BLaER1 (cell line): ENCODE results near the gene ARHGAP42.

Source experiments
- H3K27ac ChIP-seq: shearing (Covaris generic); formaldehyde crosslinking; 2 replicates; pipeline ENCODE4 v1.8.1; 2022
- H3K27me3 ChIP-seq: shearing (Covaris generic); formaldehyde crosslinking; 2 replicates; pipeline ENCODE4 v1.8.1; 2022
- H3K36me3 ChIP-seq: shearing (Covaris generic); formaldehyde crosslinking; 2 replicates; pipeline ENCODE4 v1.8.1; 2022
- H3K4me1 ChIP-seq: shearing (Covaris generic); formaldehyde crosslinking; 2 replicates; pipeline ENCODE4 v1.8.1; 2022
- H3K4me2 ChIP-seq: shearing (Covaris generic); formaldehyde crosslinking; 2 replicates; pipeline ENCODE4 v1.8.1; 2022
- H3K4me3 ChIP-seq: shearing (Covaris generic); formaldehyde crosslinking; 2 replicates; pipeline ENCODE4 v1.8.1; 2022
- H3K9ac ChIP-seq: shearing (Covaris generic); formaldehyde crosslinking; 2 replicates; pipeline ENCODE4 v1.8.1; 2022
- H3K9me3 ChIP-seq: shearing (Covaris generic); formaldehyde crosslinking; 2 replicates; pipeline ENCODE4 v1.8.1; 2022
- H4K20me1 ChIP-seq: shearing (Covaris generic); formaldehyde crosslinking; 2 replicates; pipeline ENCODE4 v1.8.1; 2022
- Cebpa-rat ChIP-seq: shearing (Covaris generic); IDR thresholded peaks from 2 replicates; pipeline ENCODE4 v1.8.1; 2022

The ARHGAP42 gene

GRCh38 chr11:100902454-100903141 is 215.5 kb downstream of the ARHGAP42 start:
- Histone ChIP-seq H3K4me2 (no peak overlapping the region), H3K27me3 (no peaks in the 10 kb centered on the region), H3K4me1 (no peaks in the 10 kb centered on the region), H4K20me1 (no peaks in the 10 kb centered on the region), H3K4me3 (no peak overlapping the region), H3K36me3 (no peaks in the 10 kb centered on the region), H3K9me3 (no peaks in the 10 kb centered on the region), H3K27ac (no peak overlapping the region), H3K9ac (no peak overlapping the region)
- TF ChIP-seq Cebpa-rat: no peak

GRCh38 chr11:100903284-100903683 is 216.2 kb downstream of the ARHGAP42 start:
- Histone ChIP-seq H3K27me3 (no peaks in the 10 kb centered on the region), H3K9me3 (no peaks in the 10 kb centered on the region), H3K27ac (no peak overlapping the region), H3K36me3 (no peaks in the 10 kb centered on the region), H3K4me1 (0 out of 2 replicates have a peak, but pooled peaks cover under 1% of the 10 kb centered on the region), H3K9ac (no peak overlapping the region), H3K4me3 (no peak overlapping the region), H4K20me1 (no peaks in the 10 kb centered on the region), H3K4me2 (no peak overlapping the region)
- TF ChIP-seq Cebpa-rat: no peak

- peaks cover 19% of the 10 kb centered on the region for H3K4me1 ChIP-seq
- no peak for TF ChIP-seq Cebpa-rat
- H3K9me3 ChIP-seq: no peaks in the 10 kb centered on the region
Measured at GRCh38 chr11:100905684-100906083, 218.6 kb downstream of the ARHGAP42 start.

GRCh38 chr11:100908746-100909145 is 221.7 kb downstream of the ARHGAP42 start:
- Histone ChIP-seq H3K27ac (no peak overlapping the region), H3K36me3 (0 out of 2 replicates have a peak, but pooled peaks cover under 1% of the 10 kb centered on the region), H3K4me1 (peaks cover 30% of the 10 kb centered on the region), H3K4me3 (no peak overlapping the region), H4K20me1 (no peaks in the 10 kb centered on the region), H3K9me3 (no peaks in the 10 kb centered on the region), H3K9ac (no peak overlapping the region), H3K27me3 (no peaks in the 10 kb centered on the region), H3K4me2 (0 out of 2 replicates have a peak overlapping the region, but pooled peaks have one; percentile 9)
- no peak for TF ChIP-seq Cebpa-rat

More at GRCh38 chr11:100905684-100906083, 218.6 kb downstream of the ARHGAP42 start:
- H3K4me3 ChIP-seq: no peak overlapping the region
- H3K4me2 ChIP-seq: no peak overlapping the region
- H3K9ac ChIP-seq: no peak overlapping the region
- H3K36me3 ChIP-seq: no peaks in the 10 kb centered on the region
- H4K20me1 ChIP-seq: no peaks in the 10 kb centered on the region
- no peak overlapping the region for H3K27ac ChIP-seq
- H3K27me3 ChIP-seq: no peaks in the 10 kb centered on the region

GRCh38 chr11:100910808-100911207 is 223.7 kb downstream of the ARHGAP42 start:
- H3K4me3 ChIP-seq: no peak overlapping the region
- H3K9me3 ChIP-seq: no peaks in the 10 kb centered on the region
- no peaks in the 10 kb centered on the region for H3K27me3 ChIP-seq
- TF ChIP-seq Cebpa-rat: no peak
- peak overlapping the region; percentile 33; the same call in 1 of the 2 replicates for H3K27ac ChIP-seq
- peaks cover 4% of the 10 kb centered on the region; the same call in 1 of the 2 replicates for H3K36me3 ChIP-seq
- no peak overlapping the region for H3K9ac ChIP-seq
- H3K4me2 ChIP-seq: peak overlapping the region; percentile 60
- no peaks in the 10 kb centered on the region for H4K20me1 ChIP-seq
- H3K4me1 ChIP-seq: peaks cover 30% of the 10 kb centered on the region

GRCh38 chr11:100914415-100915110 is 227.5 kb downstream of the ARHGAP42 start:
- TF ChIP-seq Cebpa-rat: no peak
- H3K4me1 ChIP-seq: peaks cover 17% of the 10 kb centered on the region
- no peak overlapping the region for H3K4me2 ChIP-seq
- no peak overlapping the region for H3K4me3 ChIP-seq
- no peak overlapping the region for H3K9ac ChIP-seq
- no peaks in the 10 kb centered on the region for H3K9me3 ChIP-seq
- H3K36me3 ChIP-seq: peaks cover 4% of the 10 kb centered on the region; the same call in 1 of the 2 replicates
- no peaks in the 10 kb centered on the region for H3K27me3 ChIP-seq
- H3K27ac ChIP-seq: no peak overlapping the region
- no peaks in the 10 kb centered on the region for H4K20me1 ChIP-seq

- Histone ChIP-seq H3K4me1 (no peaks in the 10 kb centered on the region), H3K4me3 (no peak overlapping the region), H4K20me1 (no peaks in the 10 kb centered on the region), H3K36me3 (peaks cover 3% of the 10 kb centered on the region; the same call in 1 of the 2 replicates), H3K4me2 (no peak overlapping the region), H3K9ac (no peak overlapping the region), H3K9me3 (no peaks in the 10 kb centered on the region), H3K27ac (no peak overlapping the region), H3K27me3 (no peaks in the 10 kb centered on the region)
- no peak for TF ChIP-seq Cebpa-rat
Measured at GRCh38 chr11:100918551-100919500, 231.7 kb downstream of the ARHGAP42 start.

- Histone ChIP-seq H3K27me3 (no peaks in the 10 kb centered on the region), H3K4me3 (no peak overlapping the region), H3K36me3 (no peaks in the 10 kb centered on the region), H3K9ac (no peak overlapping the region), H3K4me2 (no peak overlapping the region), H3K9me3 (no peaks in the 10 kb centered on the region), H4K20me1 (no peaks in the 10 kb centered on the region), H3K27ac (no peak overlapping the region), H3K4me1 (no peaks in the 10 kb centered on the region)
- no peak for TF ChIP-seq Cebpa-rat
Measured at GRCh38 chr11:100920593-100920992, 233.5 kb downstream of the ARHGAP42 start.

- no peaks in the 10 kb centered on the region for H3K36me3 ChIP-seq
- H3K27me3 ChIP-seq: no peaks in the 10 kb centered on the region
- no peaks in the 10 kb centered on the region for H4K20me1 ChIP-seq
- H3K4me1 ChIP-seq: no peaks in the 10 kb centered on the region
- H3K4me3 ChIP-seq: no peak overlapping the region
- no peaks in the 10 kb centered on the region for H3K9me3 ChIP-seq
- H3K27ac ChIP-seq: no peak overlapping the region
- no peak overlapping the region for H3K4me2 ChIP-seq
- no peak overlapping the region for H3K9ac ChIP-seq
- no peak for TF ChIP-seq Cebpa-rat
Measured at GRCh38 chr11:100922121-100922520, 235.0 kb downstream of the ARHGAP42 start.
